TTC549 (cell line): ENCODE results near the gene UTP25.
"Not testable (repeated sequence)": the region's sequence is repeated elsewhere in the genome, so short reads cannot be mapped to it uniquely, and the experiment has no call there.

Experiments used
- FAIRE-seq: peaks from 2 replicates; lab custom pipeline; 2012; peaks lifted over from hg19 to GRCh38; lab: Jason Lieb, UNC

The UTP25 gene

DNA sequence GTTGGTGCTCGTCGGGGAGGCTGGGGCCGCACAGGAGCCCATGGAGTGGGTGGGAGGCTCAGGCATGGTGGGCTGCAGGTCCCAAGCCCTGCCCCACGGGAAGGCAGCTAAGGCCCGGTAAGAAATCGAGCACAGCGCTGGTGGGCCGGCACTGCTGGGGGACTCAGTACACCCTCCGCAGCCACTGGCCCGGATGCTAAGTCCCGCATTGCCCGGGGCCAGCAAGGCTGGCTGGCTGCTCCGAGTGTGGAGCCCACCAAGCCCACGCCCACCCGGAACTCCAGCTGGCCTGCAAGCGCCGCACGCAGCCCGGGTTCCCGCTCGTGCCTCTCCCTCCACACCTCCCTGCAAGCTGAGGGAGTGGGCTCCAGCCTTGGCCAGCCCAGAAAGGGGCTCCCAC, 71.1 kb downstream of the UTP25 start:
- FAIRE-seq, result not testable (repeated sequence)

DNA sequence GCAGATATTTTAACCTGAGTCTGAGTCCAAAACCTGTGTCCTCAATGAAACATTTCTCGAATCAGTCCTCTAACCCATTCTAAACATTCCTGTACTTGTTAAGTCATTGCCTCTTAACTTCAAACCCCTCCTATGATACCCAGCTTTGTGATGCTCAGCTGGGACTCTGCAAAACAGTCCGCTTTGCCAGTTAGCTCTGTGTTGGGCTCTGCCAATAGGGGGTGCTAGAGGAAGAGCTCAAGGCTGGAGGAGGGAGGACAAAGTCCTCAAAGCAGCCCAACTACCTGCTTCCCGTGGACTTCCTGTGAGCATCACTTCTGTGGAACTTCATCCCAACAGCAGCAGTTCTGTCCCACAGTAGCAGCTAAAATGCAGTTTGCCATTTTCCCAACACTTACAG, 72.2 kb downstream of the UTP25 start:
- FAIRE-seq, result no peak

DNA sequence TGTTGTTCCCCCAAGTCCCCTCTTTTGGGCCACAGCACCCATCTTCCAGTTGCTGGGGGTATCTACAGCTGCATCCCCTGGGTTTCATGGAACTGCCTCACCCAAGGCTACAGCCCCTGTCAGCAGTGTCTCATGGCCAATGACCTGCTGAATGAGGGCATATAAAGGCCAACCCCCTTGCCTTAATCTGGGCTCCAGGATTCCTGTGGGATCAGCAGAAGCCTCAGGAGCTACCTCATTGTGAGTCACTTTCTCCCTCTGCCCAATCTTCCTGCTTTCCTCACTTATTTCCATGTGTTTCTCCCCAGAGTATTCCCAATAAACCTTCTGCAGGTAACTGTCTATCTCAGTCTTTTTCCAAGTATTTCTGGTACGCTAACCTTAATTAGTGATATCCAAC, 73.0 kb downstream of the UTP25 start:
- no peak for FAIRE-seq

DNA sequence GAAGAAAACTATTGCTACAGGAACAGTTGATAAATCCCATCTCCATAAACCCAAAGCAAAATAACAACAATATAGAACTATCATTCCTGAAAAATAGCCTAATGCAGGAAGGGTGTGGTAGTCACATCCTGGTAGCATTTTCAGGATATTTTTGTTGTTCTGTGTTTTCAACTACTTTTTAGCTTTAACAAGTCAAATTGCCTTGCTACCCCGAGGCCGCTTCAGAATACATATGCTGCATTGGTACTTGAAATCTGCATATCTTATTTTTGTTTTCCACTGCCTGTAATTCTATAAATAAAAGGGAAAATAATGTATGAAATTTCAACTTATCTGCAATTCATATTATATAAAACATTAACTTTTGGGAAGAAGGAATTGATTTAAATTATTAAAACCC, 73.4 kb downstream of the UTP25 start:
- FAIRE-seq, result no peak

DNA sequence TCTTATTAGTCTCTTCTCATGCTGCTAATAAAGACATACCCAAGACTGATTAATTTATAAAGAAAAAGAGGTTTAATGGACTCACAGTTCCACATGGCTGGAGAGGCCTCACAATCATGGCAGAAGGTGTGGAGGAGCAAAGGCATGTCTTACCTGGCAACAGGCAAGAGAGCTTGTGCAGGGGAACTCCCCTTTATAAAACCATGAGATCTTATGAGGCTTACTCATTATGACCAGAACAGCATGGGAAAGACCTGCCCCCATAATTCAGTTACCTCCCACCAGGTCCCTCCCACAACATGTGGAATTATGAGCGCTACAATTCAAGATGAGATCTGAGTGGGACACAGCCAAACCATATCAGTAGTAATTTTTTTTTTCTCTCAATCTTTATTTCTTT, 77.0 kb downstream of the UTP25 start:
- not testable (repeated sequence) for FAIRE-seq
